ENCODE data around the gene CMTM6. TPM values are rescaled to one million over a fixed set of nuclear protein-coding genes. Genes with fewer than 3 reads are reported as not detected.

Gene CMTM6
- total and polyA plus RNA-seq, 9 of the 15 experiments (the other 6 are each of a cell fraction or from before 2014, with no cell fraction given), result 8.9 to 39.7 (median 19.5) TPM

DNA sequence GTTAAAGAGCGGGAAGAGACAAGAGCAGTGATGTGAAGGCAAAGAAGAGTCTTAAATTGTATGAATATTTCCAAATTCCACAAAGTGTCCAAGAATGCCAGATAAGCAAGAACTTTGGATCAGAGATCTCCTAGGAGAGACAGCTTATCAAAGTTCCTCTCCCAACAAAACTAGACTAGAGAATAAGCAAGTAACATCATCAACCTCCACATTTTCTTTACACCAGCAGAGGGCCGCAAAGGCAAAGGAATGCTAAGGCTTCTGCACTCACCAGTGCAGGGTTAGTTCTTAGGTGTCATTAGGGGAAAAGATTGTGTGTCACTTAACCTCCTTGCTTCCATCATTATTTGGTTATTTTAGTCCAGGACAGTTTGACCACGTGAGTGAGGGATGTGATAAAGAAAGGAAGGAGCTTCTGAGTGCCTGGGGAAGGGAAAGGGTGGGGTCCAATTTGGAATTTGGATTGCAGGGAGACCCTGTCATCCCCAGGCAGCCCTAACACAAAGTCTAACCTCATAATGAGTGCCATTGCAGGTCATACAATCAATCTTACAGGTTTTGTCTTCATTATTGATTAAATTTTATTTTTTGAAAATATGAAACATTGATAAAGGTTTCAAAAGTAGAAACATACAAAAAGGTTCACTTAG lies 7.5 kb upstream of the CMTM6 start (continued):
- TF ChIP-seq ZHX1 (conservative IDR thresholded peaks at IDR 0.05; ENCODE audit: low read length) (no peak), SAFB (IDR thresholded peaks at IDR 0.05; ENCODE audit: borderline replicate concordance, low read depth, low read length) (no peak), MCM7 (IDR thresholded peaks at IDR 0.05) (no peak), HDAC8 (tag; IDR thresholded peaks at IDR 0.05) (no peak), XRCC4 (IDR thresholded peaks at IDR 0.05; ENCODE audit: extremely low read depth, insufficient read depth, insufficient read length) (no peak), EP300 (IDR thresholded peaks at IDR 0.05; ENCODE audit: low read length) (0 out of 2 replicates have a peak, but pooled peaks have one; percentile 5), GABPB1 (CRISPR knock-in tag; IDR thresholded peaks at IDR 0.05) (no peak), PRMT5 (CRISPR knock-in tag; IDR thresholded peaks at IDR 0.05) (no peak), POLR2B (IDR thresholded peaks at IDR 0.05; ENCODE audit: low read depth, partially characterized antibody) (peak; percentile 8), ZNF121 (CRISPR knock-in tag; conservative IDR thresholded peaks at IDR 0.05) (no peak), ZEB2 (IDR thresholded peaks at IDR 0.05) (0 out of 2 replicates have a peak, but pooled peaks have one; percentile 18)
- TF ChIP-seq, protein P1, sequence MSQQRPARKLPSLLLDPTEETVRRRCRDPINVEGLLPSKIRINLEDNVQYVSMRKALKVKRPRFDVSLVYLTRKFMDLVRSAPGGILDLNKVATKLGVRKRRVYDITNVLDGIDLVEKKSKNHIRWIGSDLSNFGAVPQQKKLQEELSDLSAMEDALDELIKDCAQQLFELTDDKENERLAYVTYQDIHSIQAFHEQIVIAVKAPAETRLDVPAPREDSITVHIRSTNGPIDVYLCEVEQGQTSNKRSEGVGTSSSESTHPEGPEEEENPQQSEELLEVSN (IDR thresholded peaks at IDR 0.05; ENCODE audit: borderline replicate concordance in 1 of 2, extremely low read depth in 1 of 2, insufficient read depth in 1 of 2, insufficient read length in 1 of 2, low read depth in 1 of 2, low read length in 1 of 2, poor library complexity in 1 of 2, severe bottlenecking in 1 of 2), result no peak
- TF ChIP-seq, protein P2, sequence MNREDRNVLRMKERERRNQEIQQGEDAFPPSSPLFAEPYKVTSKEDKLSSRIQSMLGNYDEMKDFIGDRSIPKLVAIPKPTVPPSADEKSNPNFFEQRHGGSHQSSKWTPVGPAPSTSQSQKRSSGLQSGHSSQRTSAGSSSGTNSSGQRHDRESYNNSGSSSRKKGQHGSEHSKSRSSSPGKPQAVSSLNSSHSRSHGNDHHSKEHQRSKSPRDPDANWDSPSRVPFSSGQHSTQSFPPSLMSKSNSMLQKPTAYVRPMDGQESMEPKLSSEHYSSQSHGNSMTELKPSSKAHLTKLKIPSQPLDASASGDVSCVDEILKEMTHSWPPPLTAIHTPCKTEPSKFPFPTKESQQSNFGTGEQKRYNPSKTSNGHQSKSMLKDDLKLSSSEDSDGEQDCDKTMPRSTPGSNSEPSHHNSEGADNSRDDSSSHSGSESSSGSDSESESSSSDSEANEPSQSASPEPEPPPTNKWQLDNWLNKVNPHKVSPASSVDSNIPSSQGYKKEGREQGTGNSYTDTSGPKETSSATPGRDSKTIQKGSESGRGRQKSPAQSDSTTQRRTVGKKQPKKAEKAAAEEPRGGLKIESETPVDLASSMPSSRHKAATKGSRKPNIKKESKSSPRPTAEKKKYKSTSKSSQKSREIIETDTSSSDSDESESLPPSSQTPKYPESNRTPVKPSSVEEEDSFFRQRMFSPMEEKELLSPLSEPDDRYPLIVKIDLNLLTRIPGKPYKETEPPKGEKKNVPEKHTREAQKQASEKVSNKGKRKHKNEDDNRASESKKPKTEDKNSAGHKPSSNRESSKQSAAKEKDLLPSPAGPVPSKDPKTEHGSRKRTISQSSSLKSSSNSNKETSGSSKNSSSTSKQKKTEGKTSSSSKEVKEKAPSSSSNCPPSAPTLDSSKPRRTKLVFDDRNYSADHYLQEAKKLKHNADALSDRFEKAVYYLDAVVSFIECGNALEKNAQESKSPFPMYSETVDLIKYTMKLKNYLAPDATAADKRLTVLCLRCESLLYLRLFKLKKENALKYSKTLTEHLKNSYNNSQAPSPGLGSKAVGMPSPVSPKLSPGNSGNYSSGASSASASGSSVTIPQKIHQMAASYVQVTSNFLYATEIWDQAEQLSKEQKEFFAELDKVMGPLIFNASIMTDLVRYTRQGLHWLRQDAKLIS (CRISPR knock-in tag; IDR thresholded peaks at IDR 0.05), result no peak
- TF ChIP-seq, protein P3, sequence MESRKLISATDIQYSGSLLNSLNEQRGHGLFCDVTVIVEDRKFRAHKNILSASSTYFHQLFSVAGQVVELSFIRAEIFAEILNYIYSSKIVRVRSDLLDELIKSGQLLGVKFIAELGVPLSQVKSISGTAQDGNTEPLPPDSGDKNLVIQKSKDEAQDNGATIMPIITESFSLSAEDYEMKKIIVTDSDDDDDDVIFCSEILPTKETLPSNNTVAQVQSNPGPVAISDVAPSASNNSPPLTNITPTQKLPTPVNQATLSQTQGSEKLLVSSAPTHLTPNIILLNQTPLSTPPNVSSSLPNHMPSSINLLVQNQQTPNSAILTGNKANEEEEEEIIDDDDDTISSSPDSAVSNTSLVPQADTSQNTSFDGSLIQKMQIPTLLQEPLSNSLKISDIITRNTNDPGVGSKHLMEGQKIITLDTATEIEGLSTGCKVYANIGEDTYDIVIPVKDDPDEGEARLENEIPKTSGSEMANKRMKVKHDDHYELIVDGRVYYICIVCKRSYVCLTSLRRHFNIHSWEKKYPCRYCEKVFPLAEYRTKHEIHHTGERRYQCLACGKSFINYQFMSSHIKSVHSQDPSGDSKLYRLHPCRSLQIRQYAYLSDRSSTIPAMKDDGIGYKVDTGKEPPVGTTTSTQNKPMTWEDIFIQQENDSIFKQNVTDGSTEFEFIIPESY (CRISPR knock-in tag; IDR thresholded peaks at IDR 0.05), result 0 out of 2 replicates have a peak, but pooled peaks have one; percentile 20
- TF ChIP-seq, protein P4, sequence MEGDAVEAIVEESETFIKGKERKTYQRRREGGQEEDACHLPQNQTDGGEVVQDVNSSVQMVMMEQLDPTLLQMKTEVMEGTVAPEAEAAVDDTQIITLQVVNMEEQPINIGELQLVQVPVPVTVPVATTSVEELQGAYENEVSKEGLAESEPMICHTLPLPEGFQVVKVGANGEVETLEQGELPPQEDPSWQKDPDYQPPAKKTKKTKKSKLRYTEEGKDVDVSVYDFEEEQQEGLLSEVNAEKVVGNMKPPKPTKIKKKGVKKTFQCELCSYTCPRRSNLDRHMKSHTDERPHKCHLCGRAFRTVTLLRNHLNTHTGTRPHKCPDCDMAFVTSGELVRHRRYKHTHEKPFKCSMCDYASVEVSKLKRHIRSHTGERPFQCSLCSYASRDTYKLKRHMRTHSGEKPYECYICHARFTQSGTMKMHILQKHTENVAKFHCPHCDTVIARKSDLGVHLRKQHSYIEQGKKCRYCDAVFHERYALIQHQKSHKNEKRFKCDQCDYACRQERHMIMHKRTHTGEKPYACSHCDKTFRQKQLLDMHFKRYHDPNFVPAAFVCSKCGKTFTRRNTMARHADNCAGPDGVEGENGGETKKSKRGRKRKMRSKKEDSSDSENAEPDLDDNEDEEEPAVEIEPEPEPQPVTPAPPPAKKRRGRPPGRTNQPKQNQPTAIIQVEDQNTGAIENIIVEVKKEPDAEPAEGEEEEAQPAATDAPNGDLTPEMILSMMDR (IDR thresholded peaks at IDR 0.05 in 2 of 3, conservative IDR thresholded peaks at IDR 0.05 in 1 of 3; ENCODE audit: insufficient read depth in 2 of 3, low read depth in 1 of 3, low read length in 3 of 3), result peak; percentile 87 to 99 (median 90)

All from K562 (cell line).